ENCODE measurements around the gene TJP1. TPM values are rescaled to one million over a fixed set of nuclear protein-coding genes. Genes with fewer than 3 reads are reported as not detected.

Gene TJP1
- total and polyA plus RNA-seq, 2 of the 8 experiments (the other 6 are each of a cell fraction or from before 2014, with no cell fraction given) = 46.3 to 138 TPM

- TF ChIP-seq SP4 (IDR thresholded peaks at IDR 0.05; ENCODE audit: low read length) = no peak
- no peak for TF ChIP-seq GTF2F1 (IDR thresholded peaks at IDR 0.05; ENCODE audit: borderline replicate concordance, low read depth, low read length)
- TF ChIP-seq RXRA (IDR thresholded peaks at IDR 0.05; ENCODE audit: insufficient read depth, low read depth, low read length) = no peak
- no peak for TF ChIP-seq MAFK (IDR thresholded peaks at IDR 0.05; ENCODE audit: low read depth, low read length)
- TF ChIP-seq SP2 (IDR thresholded peaks at IDR 0.05; ENCODE audit: low read length) = no peak
- no peak for TF ChIP-seq SIX5 (IDR thresholded peaks at IDR 0.05; ENCODE audit: low read depth, low read length)
- no peak for TF ChIP-seq PHF8 (conservative IDR thresholded peaks at IDR 0.05; ENCODE audit: low read depth, low read length)
Measured at GRCh38 chr15:29860872-29861271, 38.6 kb upstream of the TJP1 start (continued).
